Mesendoderm (in vitro differentiated cells): ENCODE measurements around the gene ABCC2.
"Not testable (repeated sequence)": the region's sequence is repeated elsewhere in the genome, so short reads cannot be mapped to it uniquely, and the experiment has no call there.

ENCODE experiments used
- DNase-seq: peaks from one replicate; pipeline ENCODE4 v3.0.0; 2013
- H2AK5ac ChIP-seq: 2 replicates; pipeline ENCODE4 v1.6.1; 2013; ENCODE audit warnings: low read length, inconsistent platforms
- H2BK120ac ChIP-seq: 2 replicates; pipeline ENCODE4 v1.6.1; 2013; ENCODE audit warnings: low read depth, mild to moderate bottlenecking, low read length, moderate library complexity, mixed read lengths
- H2BK15ac ChIP-seq: replicated peaks from 2 replicates; pipeline ENCODE4 v1.6.1; 2013; ENCODE audit warnings: low read depth, mild to moderate bottlenecking, moderate library complexity
- H2BK5ac ChIP-seq: 2 replicates; pipeline ENCODE4 v1.6.1; 2013; ENCODE audit warnings: low read length, inconsistent platforms
- H3K18ac ChIP-seq: 2 replicates; pipeline ENCODE4 v1.6.1; 2013; ENCODE audit warnings: mild to moderate bottlenecking, low read length, mixed read lengths
- H3K23ac ChIP-seq: one replicate; pipeline ENCODE4 v1.6.1; 2013; ENCODE audit warnings: low read length
- H3K27ac ChIP-seq: 2 replicates; pipeline ENCODE4 v1.5.1; 2013; ENCODE audit warnings: low read depth, mild to moderate bottlenecking, inconsistent platforms, low read length, moderate library complexity
- H3K27me3 ChIP-seq: 2 replicates; pipeline ENCODE4 v1.6.1; 2013; ENCODE audit warnings: low read length, control low read depth, mild to moderate bottlenecking, inconsistent platforms; ENCODE audit not compliant: insufficient read depth, poor library complexity
- H3K36me3 ChIP-seq: 2 replicates; pipeline ENCODE4 v1.6.1; 2013; ENCODE audit warnings: low read length, inconsistent platforms; ENCODE audit not compliant: control insufficient read depth, insufficient read depth
- H3K4ac ChIP-seq: one replicate; pipeline ENCODE4 v1.6.1; 2013; ENCODE audit warnings: low read depth, mild to moderate bottlenecking, low read length, moderate library complexity
- H3K4me1 ChIP-seq: 2 replicates; pipeline ENCODE4 v1.6.1; 2013; ENCODE audit warnings: low read depth, low read length, inconsistent platforms; ENCODE audit not compliant: control insufficient read depth
- H3K4me2 ChIP-seq: 2 replicates; pipeline ENCODE4 v1.6.1; 2013; ENCODE audit warnings: low read length
- H3K4me3 ChIP-seq: 2 replicates; pipeline ENCODE4 v1.5.1; 2013; ENCODE audit warnings: mild to moderate bottlenecking, low read length
- H3K56ac ChIP-seq: one replicate; pipeline ENCODE4 v1.6.1; 2013; ENCODE audit warnings: low read length
- H3K79me1 ChIP-seq: 2 replicates; pipeline ENCODE4 v1.6.1; 2013; ENCODE audit warnings: low read length, inconsistent platforms
- H3K79me2 ChIP-seq: 2 replicates; pipeline ENCODE4 v1.6.1; 2013; ENCODE audit warnings: mild to moderate bottlenecking, low read length; ENCODE audit not compliant: control insufficient read depth, insufficient read depth
- H3K9ac ChIP-seq: 2 replicates; pipeline ENCODE4 v1.6.1; 2013; ENCODE audit warnings: low read length, inconsistent platforms
- H4K5ac ChIP-seq: one replicate; pipeline ENCODE4 v1.6.1; 2013; ENCODE audit warnings: low read length
- H4K8ac ChIP-seq: one replicate; pipeline ENCODE4 v1.6.1; 2013; ENCODE audit warnings: low read depth, mild to moderate bottlenecking, control low read depth, low read length, moderate library complexity
- WGBS: extraction: QIAGEN DNeasy Blood & Tissue Kit; methylation state at CpG from one replicate; pipeline ENCODE4 v1.1.7; 2013; ENCODE audit warnings: low lambda C conversion rate, missing lambda C conversion rate; ENCODE audit not compliant: insufficient coverage; ENCODE audit errors: extremely low coverage; 5-methylcytosine and 5-hydroxymethylcytosine counted together

ABCC2 gene

DNA sequence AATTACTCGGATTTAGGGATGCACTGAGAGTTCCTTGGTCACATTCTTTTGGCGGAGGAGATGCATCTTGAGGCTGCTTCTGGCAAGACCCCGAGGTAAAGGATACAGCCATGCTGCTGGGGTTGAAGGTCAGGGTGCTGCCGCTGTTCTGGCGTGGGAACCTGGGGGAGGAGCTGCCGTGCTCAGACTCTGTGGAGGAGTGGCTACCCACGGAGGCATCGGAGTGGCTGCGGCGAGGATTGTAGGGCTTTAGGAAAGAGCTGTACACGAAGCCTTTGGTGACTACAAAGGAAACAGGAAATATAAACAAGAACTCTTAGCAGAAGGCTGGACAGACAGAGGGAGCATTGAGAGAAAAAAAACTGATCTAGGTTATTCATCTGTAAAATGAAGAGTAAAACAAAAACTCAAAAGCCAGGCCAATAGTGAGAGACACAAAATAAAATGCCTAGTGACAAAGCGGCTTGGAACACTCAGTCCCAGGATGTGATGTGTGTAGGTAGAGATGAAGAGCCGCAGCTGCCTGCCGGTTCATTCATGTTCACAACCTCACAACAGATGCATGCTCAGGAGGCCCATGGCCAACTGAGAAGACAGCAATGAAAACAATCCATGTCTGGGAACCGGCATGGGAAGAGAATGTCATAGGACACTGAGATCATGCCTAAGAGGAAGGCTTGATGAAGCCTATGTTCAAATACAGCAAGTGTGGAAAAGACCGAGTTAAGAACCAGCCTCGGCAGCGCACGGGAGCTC lies 97.8 kb downstream of the ABCC2 start:
- no peaks in the 10 kb centered on the region for H3K4me1 ChIP-seq
- no peaks in the 10 kb centered on the region for H3K27me3 ChIP-seq
- no peak overlapping the region for H3K18ac ChIP-seq
- no peak overlapping the region for H4K8ac ChIP-seq
- no peak overlapping the region for H2BK5ac ChIP-seq
- H2AK5ac ChIP-seq, result no peak overlapping the region
- no peak overlapping the region for H2BK120ac ChIP-seq
- H3K79me2 ChIP-seq, result no peaks in the 10 kb centered on the region
- no peak overlapping the region for H3K23ac ChIP-seq
- no peak overlapping the region for H3K4ac ChIP-seq
- DNase-seq, result no peak
- no peak overlapping the region for H3K27ac ChIP-seq
- H3K79me1 ChIP-seq, result no peaks in the 10 kb centered on the region
- no peak overlapping the region for H3K4me3 ChIP-seq
- H4K5ac ChIP-seq, result no peak overlapping the region
- H3K4me2 ChIP-seq, result no peak overlapping the region
- peaks cover 11% of the 10 kb centered on the region for H3K36me3 ChIP-seq
- H2BK15ac ChIP-seq, result no peak overlapping the region
- no CpG with 5 or more reads among the region's 19 CpGs for WGBS
- no peak overlapping the region for H3K56ac ChIP-seq
- no peak overlapping the region for H3K9ac ChIP-seq

DNA sequence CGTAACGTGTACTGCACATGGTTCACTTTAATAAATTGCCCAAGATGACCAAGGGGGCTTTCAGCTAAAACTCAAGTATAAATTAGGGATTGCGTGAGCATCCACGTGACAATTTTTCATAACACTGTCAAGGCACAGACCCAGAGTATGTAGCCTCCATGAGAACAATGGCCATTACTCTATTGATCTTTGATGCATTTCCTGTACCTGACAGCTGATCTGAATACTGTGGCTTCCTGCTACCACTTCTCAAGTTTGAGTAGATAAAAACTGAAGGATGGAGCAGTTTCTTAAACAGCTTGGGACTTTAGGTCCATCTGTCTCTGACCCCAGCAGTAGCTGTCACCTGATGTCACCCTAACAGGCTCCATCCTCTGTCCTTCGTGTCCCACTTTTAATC lies 98.9 kb downstream of the ABCC2 start:
- Histone ChIP-seq H3K27me3 (no peaks in the 10 kb centered on the region), H3K4me3 (no peak overlapping the region), H3K23ac (no peak overlapping the region), H3K9ac (no peak overlapping the region), H2AK5ac (no peak overlapping the region), H4K5ac (no peak overlapping the region), H3K18ac (no peak overlapping the region), H2BK5ac (no peak overlapping the region), H3K56ac (no peak overlapping the region), H3K27ac (no peak overlapping the region), H3K79me1 (no peaks in the 10 kb centered on the region), H2BK120ac (no peak overlapping the region), H2BK15ac (no peak overlapping the region), H3K79me2 (no peaks in the 10 kb centered on the region), H4K8ac (no peak overlapping the region), H3K4me2 (no peak overlapping the region), H3K4ac (no peak overlapping the region), H3K36me3 (peaks cover 13% of the 10 kb centered on the region), H3K4me1 (no peaks in the 10 kb centered on the region)
- no peak for DNase-seq
- no CpG with 5 or more reads among the region's 5 CpGs for WGBS

- Histone ChIP-seq H3K23ac (no peak overlapping the region), H3K4me1 (no peaks in the 10 kb centered on the region), H4K5ac (no peak overlapping the region), H4K8ac (no peak overlapping the region), H3K27me3 (no peaks in the 10 kb centered on the region), H3K27ac (no peak overlapping the region), H3K79me1 (no peaks in the 10 kb centered on the region), H3K18ac (no peak overlapping the region), H2BK120ac (no peak overlapping the region), H3K56ac (no peak overlapping the region), H2BK5ac (no peak overlapping the region), H3K9ac (no peak overlapping the region), H2BK15ac (no peak overlapping the region), H3K4me2 (no peak overlapping the region), H3K79me2 (no peaks in the 10 kb centered on the region), H2AK5ac (no peak overlapping the region), H3K36me3 (peaks cover 13% of the 10 kb centered on the region), H3K4ac (no peak overlapping the region), H3K4me3 (no peak overlapping the region)
- DNase-seq, result peak; percentile 39
- WGBS, result no CpG with 5 or more reads among the region's 2 CpGs
Measured at GRCh38 chr10:99883523-99883922, 101.1 kb downstream of the ABCC2 start.

- Histone ChIP-seq H2BK120ac (no peak overlapping the region), H4K8ac (no peak overlapping the region), H3K4me3 (no peak overlapping the region), H3K4me1 (no peaks in the 10 kb centered on the region), H3K27me3 (no peaks in the 10 kb centered on the region), H2AK5ac (no peak overlapping the region), H3K9ac (no peak overlapping the region), H3K27ac (no peak overlapping the region), H3K79me2 (no peaks in the 10 kb centered on the region), H3K36me3 (peaks cover 9% of the 10 kb centered on the region), H2BK5ac (no peak overlapping the region), H3K4ac (no peak overlapping the region), H3K56ac (no peak overlapping the region), H3K4me2 (no peak overlapping the region), H4K5ac (no peak overlapping the region), H3K23ac (no peak overlapping the region), H3K18ac (no peak overlapping the region), H2BK15ac (no peak overlapping the region), H3K79me1 (no peaks in the 10 kb centered on the region)
- WGBS, result no CpG with 5 or more reads among the region's 4 CpGs
- DNase-seq, result no peak
Measured at GRCh38 chr10:99888622-99889021, 106.2 kb downstream of the ABCC2 start.

- Histone ChIP-seq H2BK15ac (no peak overlapping the region), H3K4me2 (no peak overlapping the region), H3K4me3 (no peak overlapping the region), H3K4me1 (no peaks in the 10 kb centered on the region), H3K4ac (no peak overlapping the region), H4K5ac (no peak overlapping the region), H2BK120ac (no peak overlapping the region), H3K18ac (no peak overlapping the region), H3K9ac (no peak overlapping the region), H4K8ac (no peak overlapping the region), H3K79me1 (no peaks in the 10 kb centered on the region), H3K23ac (no peak overlapping the region), H3K27ac (no peak overlapping the region), H3K27me3 (no peaks in the 10 kb centered on the region), H3K79me2 (no peaks in the 10 kb centered on the region), H3K36me3 (peaks cover 10% of the 10 kb centered on the region), H3K56ac (no peak overlapping the region), H2AK5ac (no peak overlapping the region), H2BK5ac (no peak overlapping the region)
- DNase-seq, result no peak
- WGBS, result no CpG with 5 or more reads among the region's 4 CpGs
Measured at GRCh38 chr10:99894613-99895012, 112.2 kb downstream of the ABCC2 start.

DNA sequence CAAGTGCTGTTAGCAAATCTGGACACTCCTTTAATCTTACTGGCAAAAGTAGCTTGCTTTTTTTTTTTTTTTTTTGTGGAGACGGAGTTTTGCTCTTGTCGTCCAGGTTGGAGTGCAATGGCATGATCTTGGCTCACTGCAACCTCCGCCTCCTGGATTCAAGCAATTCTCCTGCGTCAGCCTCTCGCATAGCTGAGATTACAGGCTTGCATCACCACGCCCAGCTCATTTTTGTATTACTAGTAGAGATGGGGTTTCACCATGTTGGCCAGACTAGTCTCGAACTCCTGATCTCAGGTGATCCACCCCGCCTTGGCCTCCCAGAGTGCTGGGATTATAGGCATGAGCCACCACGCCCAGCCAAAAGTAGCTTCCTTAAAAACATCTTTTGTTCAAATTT lies 112.6 kb downstream of the ABCC2 start:
- H3K9ac ChIP-seq, H4K5ac ChIP-seq: not testable (repeated sequence)
- no CpG with 5 or more reads among the region's 9 CpGs for WGBS

More for the DNA sequence above, 112.6 kb downstream of the ABCC2 start:
- not testable (repeated sequence) for H3K27ac ChIP-seq, H3K79me1 ChIP-seq, H2BK5ac ChIP-seq, H3K4me1 ChIP-seq, DNase-seq, H2BK120ac ChIP-seq, H3K4me3 ChIP-seq, H3K4me2 ChIP-seq, H3K4ac ChIP-seq, H3K18ac ChIP-seq, H3K27me3 ChIP-seq, H2AK5ac ChIP-seq, H4K8ac ChIP-seq, H3K23ac ChIP-seq, H2BK15ac ChIP-seq, H3K79me2 ChIP-seq, H3K56ac ChIP-seq
- peaks cover 10% of the 10 kb centered on the region for H3K36me3 ChIP-seq
